Mesothelial cell of epicardium (in vitro differentiated cells): ENCODE data around the gene FADS2. TPM values are rescaled to one million over a fixed set of nuclear protein-coding genes. Genes with fewer than 3 reads are reported as not detected.

ENCODE experiments used
- DNase-seq, 2 experiments: peaks; one replicate each; pipeline ENCODE4 v3.0.0; 2021; ENCODE audit warnings: low spot score in 2 of 2; ENCODE audit not compliant: unreplicated experiment in 2 of 2
- H3K27ac Mint-ChIP-seq: 2 replicates; pipeline ENCODE4 v1.8.0; 2021; ENCODE audit warnings: mixed read lengths
- H3K27me3 Mint-ChIP-seq: 2 replicates; pipeline ENCODE4 v1.8.0; 2021; ENCODE audit warnings: low read depth, mixed read lengths
- H3K36me3 Mint-ChIP-seq: 2 replicates; pipeline ENCODE4 v1.8.0; 2021; ENCODE audit warnings: mixed read lengths
- H3K4me1 Mint-ChIP-seq: 2 replicates; pipeline ENCODE4 v1.8.0; 2021; ENCODE audit warnings: mixed read lengths
- H3K4me3 Mint-ChIP-seq: 2 replicates; pipeline ENCODE4 v1.8.0; 2021; ENCODE audit warnings: mild to moderate bottlenecking, moderate library complexity, mixed read lengths
- H3K9me3 Mint-ChIP-seq: 2 replicates; pipeline ENCODE4 v1.8.0; 2021; ENCODE audit warnings: mixed read lengths
- total RNA-seq: library from RNA; stranded (reverse); gene quantifications from 3 replicates; pipeline ENCODE4 v1.2.1, GENCODE V29; 2021
- TF ChIP-seq, protein P1 (sequence below): fragments of 200-600 bp; sonication (generic); IDR thresholded peaks from one replicate; pipeline ENCODE4 v1.5.0; 2021; ENCODE audit warnings: antibody characterized with exemption; ENCODE audit not compliant: unreplicated experiment

Gene FADS2
- total RNA-seq, 1 donor from 2014 or later, result 337 TPM

DNA sequence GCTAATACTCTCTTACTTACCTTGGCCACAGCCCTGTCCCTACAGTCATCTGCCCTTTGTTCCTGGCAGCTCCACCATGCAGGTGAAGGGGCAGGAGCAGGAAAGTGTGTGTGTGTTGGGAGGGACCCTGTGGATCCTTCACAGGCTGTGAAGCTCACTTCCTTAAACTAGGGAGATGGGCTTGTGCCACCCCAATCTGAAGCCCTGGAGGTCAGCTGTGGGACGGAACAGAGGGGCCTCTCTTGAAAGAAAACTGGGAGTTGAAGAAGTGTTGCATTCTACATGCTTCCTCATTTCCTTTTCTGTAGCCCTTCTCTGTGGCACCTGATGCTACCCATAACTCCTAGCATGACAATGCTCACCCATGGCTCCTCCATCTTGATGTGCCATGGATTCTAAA lies 23.0 kb upstream of the FADS2 start:
- Mint-ChIP-seq H3K36me3 (peaks cover 46% of the 10 kb centered on the region), H3K27ac (no peak overlapping the region), H3K4me3 (no peak overlapping the region), H3K27me3 (no peaks in the 10 kb centered on the region), H3K9me3 (no peaks in the 10 kb centered on the region), H3K4me1 (peaks cover 12% of the 10 kb centered on the region)
- TF ChIP-seq, protein P1, sequence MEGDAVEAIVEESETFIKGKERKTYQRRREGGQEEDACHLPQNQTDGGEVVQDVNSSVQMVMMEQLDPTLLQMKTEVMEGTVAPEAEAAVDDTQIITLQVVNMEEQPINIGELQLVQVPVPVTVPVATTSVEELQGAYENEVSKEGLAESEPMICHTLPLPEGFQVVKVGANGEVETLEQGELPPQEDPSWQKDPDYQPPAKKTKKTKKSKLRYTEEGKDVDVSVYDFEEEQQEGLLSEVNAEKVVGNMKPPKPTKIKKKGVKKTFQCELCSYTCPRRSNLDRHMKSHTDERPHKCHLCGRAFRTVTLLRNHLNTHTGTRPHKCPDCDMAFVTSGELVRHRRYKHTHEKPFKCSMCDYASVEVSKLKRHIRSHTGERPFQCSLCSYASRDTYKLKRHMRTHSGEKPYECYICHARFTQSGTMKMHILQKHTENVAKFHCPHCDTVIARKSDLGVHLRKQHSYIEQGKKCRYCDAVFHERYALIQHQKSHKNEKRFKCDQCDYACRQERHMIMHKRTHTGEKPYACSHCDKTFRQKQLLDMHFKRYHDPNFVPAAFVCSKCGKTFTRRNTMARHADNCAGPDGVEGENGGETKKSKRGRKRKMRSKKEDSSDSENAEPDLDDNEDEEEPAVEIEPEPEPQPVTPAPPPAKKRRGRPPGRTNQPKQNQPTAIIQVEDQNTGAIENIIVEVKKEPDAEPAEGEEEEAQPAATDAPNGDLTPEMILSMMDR, result no peak
- no peak for DNase-seq

DNA sequence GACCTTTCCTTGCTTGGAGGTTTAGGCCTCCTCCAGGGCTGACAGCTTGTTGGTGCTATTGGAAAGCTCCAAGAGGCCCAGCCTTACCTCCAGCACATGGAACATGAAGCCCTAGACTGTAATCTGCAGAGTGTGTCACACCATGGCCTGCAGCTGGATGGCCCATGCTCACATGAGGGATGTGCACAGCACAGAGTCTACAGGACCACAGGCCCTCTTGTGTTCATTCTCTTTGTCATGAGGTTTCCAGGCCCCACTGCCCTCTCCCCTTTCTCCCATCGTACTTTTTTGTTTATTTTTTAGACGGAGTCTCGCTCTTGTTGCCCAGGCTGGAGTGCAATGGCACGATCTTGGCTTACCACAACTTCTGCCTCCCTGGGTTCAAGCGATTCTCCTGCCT lies 21.3 kb upstream of the FADS2 start:
- peaks cover 49% of the 10 kb centered on the region for H3K36me3 Mint-ChIP-seq
- no peak for DNase-seq
- peaks cover 12% of the 10 kb centered on the region for H3K4me1 Mint-ChIP-seq
- H3K27me3 Mint-ChIP-seq, result no peaks in the 10 kb centered on the region
- TF ChIP-seq, protein P1, result no peak
- peak overlapping the region; percentile 30 for H3K27ac Mint-ChIP-seq
- no peak overlapping the region for H3K4me3 Mint-ChIP-seq
- H3K9me3 Mint-ChIP-seq, result no peaks in the 10 kb centered on the region

DNA sequence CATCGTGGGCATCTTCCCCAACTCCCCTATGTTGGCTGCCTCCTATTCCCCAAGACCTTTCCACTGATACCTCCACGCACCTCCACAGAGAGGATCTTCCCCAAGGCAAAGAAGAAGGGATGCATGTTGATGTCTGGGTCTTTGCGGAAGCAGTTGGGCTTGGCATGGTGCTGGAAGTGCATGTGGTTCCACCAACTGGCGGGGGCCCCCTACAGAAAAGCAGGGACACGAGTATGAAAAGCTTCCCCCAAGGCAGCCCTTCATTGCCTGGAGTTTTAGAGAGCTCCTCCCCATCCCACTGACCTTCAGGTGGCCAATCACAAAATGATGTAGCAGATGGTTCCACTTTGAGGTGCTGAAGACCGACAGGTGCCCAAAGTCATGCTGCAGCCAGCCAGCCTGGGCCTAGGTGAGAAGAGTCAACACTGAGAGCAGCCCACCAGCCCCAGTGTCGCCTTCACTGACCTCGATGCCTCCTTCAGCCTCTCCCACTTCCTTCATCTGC lies 17.4 kb upstream of the FADS2 start:
- Mint-ChIP-seq H3K27me3 (no peaks in the 10 kb centered on the region), H3K9me3 (no peaks in the 10 kb centered on the region), H3K4me3 (no peak overlapping the region), H3K27ac (no peak overlapping the region), H3K4me1 (peaks cover 7% of the 10 kb centered on the region), H3K36me3 (peaks cover 50% of the 10 kb centered on the region)
- DNase-seq, result no peak
- TF ChIP-seq, protein P1, result no peak

DNA sequence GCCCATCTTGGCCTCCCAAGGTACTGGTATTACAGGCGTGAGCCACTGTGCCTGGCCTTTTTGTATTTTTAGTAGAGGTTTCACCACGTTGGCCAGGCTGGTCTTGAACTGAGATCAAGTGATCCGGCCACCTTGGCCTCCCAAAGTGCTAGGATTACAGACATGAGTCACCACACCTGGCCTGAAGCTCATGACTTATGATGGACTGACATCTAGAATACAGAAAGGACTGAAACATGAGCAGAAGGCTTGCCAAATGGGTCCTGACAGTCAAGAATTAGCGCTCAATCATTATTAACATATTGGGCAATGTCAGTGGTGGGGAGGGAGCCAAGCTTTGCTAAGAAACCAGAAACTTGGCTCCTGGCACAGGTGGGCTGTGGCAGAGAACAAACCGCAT lies 16.3 kb upstream of the FADS2 start:
- Mint-ChIP-seq H3K27me3 (no peaks in the 10 kb centered on the region), H3K27ac (no peak overlapping the region), H3K9me3 (no peaks in the 10 kb centered on the region), H3K4me3 (no peak overlapping the region), H3K36me3 (peaks cover 45% of the 10 kb centered on the region), H3K4me1 (peaks cover 7% of the 10 kb centered on the region)
- DNase-seq, result no peak
- TF ChIP-seq, protein P1, result no peak

DNA sequence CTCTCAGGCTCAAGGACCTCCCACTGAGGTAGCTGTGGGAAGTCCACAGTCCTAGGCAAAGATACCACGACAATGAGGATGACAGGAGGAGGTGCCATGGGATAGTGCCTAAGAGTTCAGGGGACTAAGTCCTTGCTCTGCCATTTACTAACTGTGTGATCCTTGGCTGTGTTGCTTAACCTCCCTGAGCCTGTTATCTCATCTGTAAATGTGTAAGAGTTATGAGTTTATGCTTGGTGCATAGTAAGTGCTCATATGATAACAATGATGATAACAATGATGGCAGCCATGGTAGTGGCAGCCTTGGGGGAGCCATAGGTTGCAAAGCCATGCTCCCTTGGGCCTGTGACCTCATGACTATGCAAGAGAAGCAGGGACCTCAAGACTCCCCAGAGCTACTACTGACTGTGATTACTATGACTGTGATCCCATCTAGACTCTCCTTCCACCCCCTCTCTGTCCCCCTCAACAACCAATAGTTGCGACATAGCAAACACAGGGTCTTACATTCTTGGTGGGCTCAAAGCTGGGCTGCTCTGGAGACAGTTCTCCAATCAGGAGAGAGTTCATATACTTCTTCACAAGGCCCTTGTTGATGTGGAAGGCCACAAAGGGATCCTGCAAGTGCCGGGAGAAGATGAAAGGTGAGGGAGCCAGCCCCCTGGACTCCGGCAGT lies 15.2 kb upstream of the FADS2 start:
- Mint-ChIP-seq H3K4me1 (peaks cover 15% of the 10 kb centered on the region), H3K9me3 (no peaks in the 10 kb centered on the region), H3K36me3 (peaks cover 38% of the 10 kb centered on the region), H3K4me3 (no peak overlapping the region), H3K27me3 (no peaks in the 10 kb centered on the region), H3K27ac (no peak overlapping the region)
- DNase-seq, result no peak
- TF ChIP-seq, protein P1, result no peak
